ENCODE results near the gene ARHGAP42. TPM values are rescaled to one million over a fixed set of nuclear protein-coding genes. Genes with fewer than 3 reads are reported as not detected.

Gene ARHGAP42
- total and polyA plus RNA-seq, 10 of the 15 experiments (the other 5 are each of a cell fraction or from before 2014, with no cell fraction given) = 1.8 to 6.3 (median 3.2) TPM

- TF ChIP-seq, protein P1, sequence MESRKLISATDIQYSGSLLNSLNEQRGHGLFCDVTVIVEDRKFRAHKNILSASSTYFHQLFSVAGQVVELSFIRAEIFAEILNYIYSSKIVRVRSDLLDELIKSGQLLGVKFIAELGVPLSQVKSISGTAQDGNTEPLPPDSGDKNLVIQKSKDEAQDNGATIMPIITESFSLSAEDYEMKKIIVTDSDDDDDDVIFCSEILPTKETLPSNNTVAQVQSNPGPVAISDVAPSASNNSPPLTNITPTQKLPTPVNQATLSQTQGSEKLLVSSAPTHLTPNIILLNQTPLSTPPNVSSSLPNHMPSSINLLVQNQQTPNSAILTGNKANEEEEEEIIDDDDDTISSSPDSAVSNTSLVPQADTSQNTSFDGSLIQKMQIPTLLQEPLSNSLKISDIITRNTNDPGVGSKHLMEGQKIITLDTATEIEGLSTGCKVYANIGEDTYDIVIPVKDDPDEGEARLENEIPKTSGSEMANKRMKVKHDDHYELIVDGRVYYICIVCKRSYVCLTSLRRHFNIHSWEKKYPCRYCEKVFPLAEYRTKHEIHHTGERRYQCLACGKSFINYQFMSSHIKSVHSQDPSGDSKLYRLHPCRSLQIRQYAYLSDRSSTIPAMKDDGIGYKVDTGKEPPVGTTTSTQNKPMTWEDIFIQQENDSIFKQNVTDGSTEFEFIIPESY (IDR thresholded peaks at IDR 0.05) = no peak
- TF ChIP-seq STAT1 (conservative IDR thresholded peaks at IDR 0.05) (no peak), TCF12 (IDR thresholded peaks at IDR 0.05; ENCODE audit: low read depth, low read length) (no peak), GABPA (IDR thresholded peaks at IDR 0.05; ENCODE audit: low read depth) (no peak)
Observed at GRCh38 chr11:100791860-100792259, 104.8 kb downstream of the ARHGAP42 start (continued).

DNA sequence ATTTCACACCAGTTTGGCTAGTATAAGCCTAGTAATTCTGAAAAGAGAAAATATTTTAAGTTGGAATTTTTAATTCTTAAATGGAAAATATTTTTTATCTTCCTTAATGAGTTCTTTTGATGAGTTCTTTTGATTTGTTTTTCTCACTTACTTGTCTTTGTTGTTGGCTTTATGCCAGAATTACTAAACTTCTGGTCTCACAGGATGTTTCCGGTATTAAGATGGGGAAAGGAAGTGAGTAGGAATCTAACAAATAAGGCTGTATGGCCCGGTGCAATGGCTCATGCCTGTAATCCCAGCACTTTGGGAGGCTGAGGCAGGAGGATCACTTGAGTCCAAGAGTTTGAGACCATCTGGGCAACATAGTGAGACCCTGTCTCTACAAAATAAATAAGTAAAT lies 106.4 kb downstream of the ARHGAP42 start:
- H4K20me1 ChIP-seq (ENCODE audit: control insufficient read depth, insufficient read depth) = no peaks in the 10 kb centered on the region
- no peak for FAIRE-seq

More for the DNA sequence above, 106.4 kb downstream of the ARHGAP42 start:
- SMC1A ChIA-PET (ENCODE audit: uncharacterized antibody, unreplicated experiment) = no interaction called here
- Histone ChIP-seq H3K36me3 (ENCODE audit: control insufficient read depth in 2 of 2, insufficient read depth in 2 of 2, low read length in 1 of 2) (no peaks in the 10 kb centered on the region), H3K9me3 (replicated peaks; ENCODE audit: control insufficient read depth, insufficient read depth, low read length) (no peaks in the 10 kb centered on the region), H3K27me3 (replicated peaks in 1 of 2; ENCODE audit: control insufficient read depth in 2 of 2, insufficient read depth in 2 of 2, low read length in 1 of 2) (no peaks in the 10 kb centered on the region), H3K79me2 (ENCODE audit: control insufficient read depth, insufficient read depth, low read length) (no peaks in the 10 kb centered on the region), H3K4me1 (ENCODE audit: control insufficient read depth, insufficient read depth, low read length) (no peaks in the 10 kb centered on the region), H3K27ac (ENCODE audit: control insufficient read depth, insufficient read depth) (no peak overlapping the region), H3K4me2 (ENCODE audit: control insufficient read depth, insufficient read depth) (no peak overlapping the region), H3K4me3 (no peak overlapping the region), H2AFZ (ENCODE audit: control insufficient read depth, low read depth, low read length) (no peak overlapping the region), H3K9ac (ENCODE audit: control insufficient read depth, insufficient read depth, low read length) (no peak overlapping the region)
- POLR2A ChIA-PET = no interaction called here
- in situ Hi-C loops (cut with MboI) = no loop called here
- intact Hi-C loops (cut with micrococcal nuclease; ENCODE audit: unreplicated experiment) = no loop called here
- CTCF ChIA-PET = no interaction called here
- WGBS (ENCODE audit: insufficient coverage, insufficient replicate concordance, low lambda C conversion rate, missing lambda C conversion rate) = 100% methylated on average over 2 of the region's 2 CpGs
- TF ChIP-seq NBN (IDR thresholded peaks at IDR 0.05) = no peak
- TF ChIP-seq ZZZ3 (IDR thresholded peaks at IDR 0.05; ENCODE audit: control insufficient read depth, insufficient read length, low read depth) = no peak
- TF ChIP-seq CHD4 (IDR thresholded peaks at IDR 0.05) = no peak
- no peak for TF ChIP-seq MYC (IDR thresholded peaks at IDR 0.05; ENCODE audit: insufficient read depth, insufficient read length, insufficient replicate concordance, low read length, severe bottlenecking)
- TF ChIP-seq BMI1 (IDR thresholded peaks at IDR 0.05; ENCODE audit: borderline replicate concordance) = no peak
- RAD21 ChIA-PET (ENCODE audit: unreplicated experiment) = no interaction called here
- ATAC-seq (no peak), DNase-seq (ENCODE audit: low read depth, low spot score) (no peak)
- BruUV-seq (replicated peaks) = no TSS peak

Data from GM12878 (cell line).